HepG2 (cell line): ENCODE measurements around the gene SCYL1. TPM values are rescaled to one million over a fixed set of nuclear protein-coding genes. Genes with fewer than 3 reads are reported as not detected.

Source experiments
- ARHGAP35 ChIP-seq: sonication (generic); formaldehyde crosslinking; IDR thresholded peaks from 2 replicates; pipeline ENCODE4 v1.9.0; 2022; ENCODE audit warnings: mild to moderate bottlenecking, inconsistent platforms, moderate library complexity, missing genetic modification reagents, borderline replicate concordance
- FOXK1 ChIP-seq: sonication (generic); formaldehyde crosslinking; IDR thresholded peaks from 2 replicates; pipeline ENCODE4 v1.4.0; 2020; ENCODE audit warnings: low read depth, missing genetic modification reagents, borderline replicate concordance
- HNRNPL ChIP-seq: fragments of 200-400 bp; formaldehyde crosslinking; IDR thresholded peaks from 2 replicates; pipeline ENCODE4 v1.6.1; 2017; ENCODE audit warnings: mild to moderate bottlenecking, low read depth, low read length
- KDM5A ChIP-seq: fragments of 200-600 bp; sonication (generic); IDR thresholded peaks from 2 replicates; pipeline ENCODE4 v1.7.0; 2018; ENCODE audit warnings: antibody characterized with exemption, mild to moderate bottlenecking, low read length, borderline replicate concordance
- MAFF ChIP-seq: IDR thresholded peaks from 2 replicates; pipeline ENCODE4 v1.6.1; 2011; ENCODE audit warnings: low read depth, low read length, improper control_type of control experiment
- RXRB ChIP-seq: IDR thresholded peaks from 2 replicates; pipeline ENCODE4 v1.6.1; 2016; ENCODE audit warnings: borderline replicate concordance, missing genetic modification reagents, missing compliant biosample characterization
- SAP130 ChIP-seq: IDR thresholded peaks from 2 replicates; pipeline ENCODE4 v1.6.1; 2016; ENCODE audit warnings: low read depth
- SATB2 ChIP-seq: sonication (generic); formaldehyde crosslinking; IDR thresholded peaks from 2 replicates; pipeline ENCODE4 v1.5.0; 2020; ENCODE audit warnings: missing genetic modification reagents
- ZNF138 ChIP-seq: sonication (generic); formaldehyde crosslinking; IDR thresholded peaks from 2 replicates; pipeline ENCODE4 v1.5.0; 2020; ENCODE audit warnings: mild to moderate bottlenecking, low read depth, missing genetic modification reagents
- ZNF703 ChIP-seq: sonication (generic); formaldehyde crosslinking; IDR thresholded peaks from 2 replicates; pipeline ENCODE4 v1.5.1; 2020; ENCODE audit warnings: missing genetic modification reagents, mild to moderate bottlenecking, moderate library complexity, borderline replicate concordance
- ZNF713 ChIP-seq: sonication (generic); formaldehyde crosslinking; IDR thresholded peaks from 2 replicates; pipeline ENCODE4 v1.4.0; 2020; ENCODE audit warnings: mild to moderate bottlenecking, missing genetic modification reagents
- polyA plus RNA-seq, 8 experiments: library from polyadenylated mRNA; depleted of rRNA in 3 of 8; stranded (reverse) in 7 of 8; unstranded in 1 of 8; fragments of >200 nt; fragmentation: Illumina TruSeq in 4 of 8; extraction: Trizol in 4 of 8; gene quantifications; 2 replicates each; pipeline versions ENCODE4 v1.2.1 to v1.2.3, GENCODE V29; 2011 to 2016; ENCODE audit warnings: low read depth in 4 of 8, missing spikeins in 1 of 8, mixed read lengths in 1 of 8; ENCODE audit not compliant: insufficient read depth in 1 of 8
- total RNA-seq, 5 experiments: library from RNA; depleted of rRNA; stranded (reverse); fragments of >200 nt; fragmentation: Illumina TruSeq; extraction: Trizol; gene quantifications; 2 replicates each; pipeline ENCODE4 v1.2.3, GENCODE V29; 2016; ENCODE audit warnings: low read depth in 1 of 5
- TF ChIP-seq, protein P1 (sequence below): sonication (generic); formaldehyde crosslinking; conservative IDR thresholded peaks from 2 replicates; pipeline ENCODE4 v1.4.0; 2020; ENCODE audit warnings: missing genetic modification reagents
- TF ChIP-seq, protein P2 (sequence below): sonication (generic); formaldehyde crosslinking; IDR thresholded peaks from 2 replicates; pipeline ENCODE4 v1.8.0; 2022; ENCODE audit warnings: mild to moderate bottlenecking, missing genetic modification reagents, borderline replicate concordance
- TF ChIP-seq, protein P3 (sequence below): sonication (generic); formaldehyde crosslinking; IDR thresholded peaks from 2 replicates; pipeline ENCODE4 v1.4.0; 2020; ENCODE audit warnings: missing genetic modification reagents, borderline replicate concordance
- TF ChIP-seq, protein P4 (sequence below): sonication (generic); formaldehyde crosslinking; IDR thresholded peaks from 2 replicates; pipeline ENCODE4 v1.5.1; 2020; ENCODE audit warnings: mild to moderate bottlenecking, missing genetic modification reagents, moderate library complexity
- TF ChIP-seq, protein P5 (sequence below): IDR thresholded peaks from 2 replicates; pipeline ENCODE4 v1.6.1; 2016

The SCYL1 gene
- total and polyA plus RNA-seq, 2 of the 13 experiments (the other 11 are each of a cell fraction or from before 2014, with no cell fraction given): 65.9 to 103 TPM

DNA sequence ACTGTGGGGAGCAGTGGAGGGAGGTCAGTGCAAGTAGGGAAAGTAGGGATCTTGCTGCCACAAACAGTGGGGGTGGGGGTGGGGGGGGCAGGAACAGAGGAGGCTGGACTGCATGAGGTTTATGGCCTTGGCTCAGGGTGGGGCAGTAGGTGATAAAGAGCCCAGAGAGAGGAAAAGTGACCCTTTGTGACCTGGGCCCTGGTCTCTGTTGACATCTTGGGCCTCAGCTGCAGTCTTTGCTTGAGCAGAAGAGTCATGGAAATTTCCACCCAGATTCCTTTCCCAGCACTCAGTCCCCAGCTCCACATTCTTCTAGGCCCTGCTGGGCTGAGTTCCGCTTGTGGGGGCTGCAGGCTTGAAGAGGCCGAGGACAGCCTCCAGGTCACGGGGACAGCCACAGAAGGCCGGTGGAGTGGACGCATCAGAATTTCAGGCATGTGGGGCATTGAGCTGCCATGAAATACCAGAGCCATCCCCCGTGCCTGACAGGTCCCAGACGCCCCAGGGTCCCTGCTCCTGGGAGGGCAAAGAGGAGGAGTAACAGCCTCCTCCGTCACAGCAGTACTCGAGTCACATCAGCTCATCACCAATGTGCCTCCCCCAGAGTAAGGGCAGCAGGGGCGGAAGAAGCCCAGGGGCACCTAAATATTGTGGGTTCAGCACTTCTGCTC, 35.7 kb upstream of the SCYL1 start (continued):
- TF ChIP-seq KDM5A (no peak), MAFF (0 out of 2 replicates have a peak, but pooled peaks have one; percentile 11), SAP130 (CRISPR knock-in tag) (peak; percentile 9; the same call in 1 of the 2 replicates), HNRNPL (0 out of 2 replicates have a peak, but pooled peaks have one; percentile 62), FOXK1 (CRISPR knock-in tag) (0 out of 2 replicates have a peak, but pooled peaks have one; percentile 28), ZNF703 (no peak), ARHGAP35 (no peak), ZNF138 (0 out of 2 replicates have a peak, but pooled peaks have one; percentile 37), SATB2 (no peak), RXRB (peak; percentile 67; the same call in 1 of the 2 replicates), ZNF713 (CRISPR knock-in tag) (no peak)
- TF ChIP-seq, protein P1, sequence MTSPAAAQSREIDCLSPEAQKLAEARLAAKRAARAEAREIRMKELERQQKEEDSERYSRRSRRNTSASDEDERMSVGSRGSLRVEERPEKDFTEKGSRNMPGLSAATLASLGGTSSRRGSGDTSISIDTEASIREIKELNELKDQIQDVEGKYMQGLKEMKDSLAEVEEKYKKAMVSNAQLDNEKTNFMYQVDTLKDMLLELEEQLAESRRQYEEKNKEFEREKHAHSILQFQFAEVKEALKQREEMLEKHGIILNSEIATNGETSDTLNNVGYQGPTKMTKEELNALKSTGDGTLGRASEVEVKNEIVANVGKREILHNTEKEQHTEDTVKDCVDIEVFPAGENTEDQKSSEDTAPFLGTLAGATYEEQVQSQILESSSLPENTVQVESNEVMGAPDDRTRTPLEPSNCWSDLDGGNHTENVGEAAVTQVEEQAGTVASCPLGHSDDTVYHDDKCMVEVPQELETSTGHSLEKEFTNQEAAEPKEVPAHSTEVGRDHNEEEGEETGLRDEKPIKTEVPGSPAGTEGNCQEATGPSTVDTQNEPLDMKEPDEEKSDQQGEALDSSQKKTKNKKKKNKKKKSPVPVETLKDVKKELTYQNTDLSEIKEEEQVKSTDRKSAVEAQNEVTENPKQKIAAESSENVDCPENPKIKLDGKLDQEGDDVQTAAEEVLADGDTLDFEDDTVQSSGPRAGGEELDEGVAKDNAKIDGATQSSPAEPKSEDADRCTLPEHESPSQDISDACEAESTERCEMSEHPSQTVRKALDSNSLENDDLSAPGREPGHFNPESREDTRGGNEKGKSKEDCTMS: no peak
- TF ChIP-seq, protein P2, sequence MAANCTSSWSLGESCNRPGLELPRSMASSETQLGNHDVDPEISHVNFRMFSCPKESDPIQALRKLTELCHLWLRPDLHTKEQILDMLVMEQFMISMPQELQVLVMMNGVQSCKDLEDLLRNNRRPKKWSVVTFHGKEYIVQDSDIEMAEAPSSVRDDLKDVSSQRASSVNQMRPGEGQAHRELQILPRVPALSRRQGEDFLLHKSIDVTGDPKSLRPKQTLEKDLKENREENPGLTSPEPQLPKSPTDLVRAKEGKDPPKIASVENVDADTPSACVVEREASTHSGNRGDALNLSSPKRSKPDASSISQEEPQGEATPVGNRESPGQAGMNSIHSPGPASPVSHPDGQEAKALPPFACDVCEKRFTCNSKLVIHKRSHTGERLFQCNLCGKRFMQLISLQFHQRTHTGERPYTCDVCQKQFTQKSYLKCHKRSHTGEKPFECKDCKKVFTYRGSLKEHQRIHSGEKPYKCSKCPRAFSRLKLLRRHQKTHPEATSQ: 0 out of 2 replicates have a peak, but pooled peaks have one; percentile 40
- TF ChIP-seq, protein P3, sequence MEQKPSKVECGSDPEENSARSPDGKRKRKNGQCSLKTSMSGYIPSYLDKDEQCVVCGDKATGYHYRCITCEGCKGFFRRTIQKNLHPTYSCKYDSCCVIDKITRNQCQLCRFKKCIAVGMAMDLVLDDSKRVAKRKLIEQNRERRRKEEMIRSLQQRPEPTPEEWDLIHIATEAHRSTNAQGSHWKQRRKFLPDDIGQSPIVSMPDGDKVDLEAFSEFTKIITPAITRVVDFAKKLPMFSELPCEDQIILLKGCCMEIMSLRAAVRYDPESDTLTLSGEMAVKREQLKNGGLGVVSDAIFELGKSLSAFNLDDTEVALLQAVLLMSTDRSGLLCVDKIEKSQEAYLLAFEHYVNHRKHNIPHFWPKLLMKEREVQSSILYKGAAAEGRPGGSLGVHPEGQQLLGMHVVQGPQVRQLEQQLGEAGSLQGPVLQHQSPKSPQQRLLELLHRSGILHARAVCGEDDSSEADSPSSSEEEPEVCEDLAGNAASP (CRISPR knock-in tag): peak; percentile 79; the same call in 1 of the 2 replicates
- TF ChIP-seq, protein P4, sequence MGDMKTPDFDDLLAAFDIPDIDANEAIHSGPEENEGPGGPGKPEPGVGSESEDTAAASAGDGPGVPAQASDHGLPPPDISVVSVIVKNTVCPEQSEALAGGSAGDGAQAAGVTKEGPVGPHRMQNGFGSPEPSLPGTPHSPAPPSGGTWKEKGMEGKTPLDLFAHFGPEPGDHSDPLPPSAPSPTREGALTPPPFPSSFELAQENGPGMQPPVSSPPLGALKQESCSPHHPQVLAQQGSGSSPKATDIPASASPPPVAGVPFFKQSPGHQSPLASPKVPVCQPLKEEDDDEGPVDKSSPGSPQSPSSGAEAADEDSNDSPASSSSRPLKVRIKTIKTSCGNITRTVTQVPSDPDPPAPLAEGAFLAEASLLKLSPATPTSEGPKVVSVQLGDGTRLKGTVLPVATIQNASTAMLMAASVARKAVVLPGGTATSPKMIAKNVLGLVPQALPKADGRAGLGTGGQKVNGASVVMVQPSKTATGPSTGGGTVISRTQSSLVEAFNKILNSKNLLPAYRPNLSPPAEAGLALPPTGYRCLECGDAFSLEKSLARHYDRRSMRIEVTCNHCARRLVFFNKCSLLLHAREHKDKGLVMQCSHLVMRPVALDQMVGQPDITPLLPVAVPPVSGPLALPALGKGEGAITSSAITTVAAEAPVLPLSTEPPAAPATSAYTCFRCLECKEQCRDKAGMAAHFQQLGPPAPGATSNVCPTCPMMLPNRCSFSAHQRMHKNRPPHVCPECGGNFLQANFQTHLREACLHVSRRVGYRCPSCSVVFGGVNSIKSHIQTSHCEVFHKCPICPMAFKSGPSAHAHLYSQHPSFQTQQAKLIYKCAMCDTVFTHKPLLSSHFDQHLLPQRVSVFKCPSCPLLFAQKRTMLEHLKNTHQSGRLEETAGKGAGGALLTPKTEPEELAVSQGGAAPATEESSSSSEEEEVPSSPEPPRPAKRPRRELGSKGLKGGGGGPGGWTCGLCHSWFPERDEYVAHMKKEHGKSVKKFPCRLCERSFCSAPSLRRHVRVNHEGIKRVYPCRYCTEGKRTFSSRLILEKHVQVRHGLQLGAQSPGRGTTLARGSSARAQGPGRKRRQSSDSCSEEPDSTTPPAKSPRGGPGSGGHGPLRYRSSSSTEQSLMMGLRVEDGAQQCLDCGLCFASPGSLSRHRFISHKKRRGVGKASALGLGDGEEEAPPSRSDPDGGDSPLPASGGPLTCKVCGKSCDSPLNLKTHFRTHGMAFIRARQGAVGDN (CRISPR knock-in tag): peak; percentile 65
- TF ChIP-seq, protein P5, sequence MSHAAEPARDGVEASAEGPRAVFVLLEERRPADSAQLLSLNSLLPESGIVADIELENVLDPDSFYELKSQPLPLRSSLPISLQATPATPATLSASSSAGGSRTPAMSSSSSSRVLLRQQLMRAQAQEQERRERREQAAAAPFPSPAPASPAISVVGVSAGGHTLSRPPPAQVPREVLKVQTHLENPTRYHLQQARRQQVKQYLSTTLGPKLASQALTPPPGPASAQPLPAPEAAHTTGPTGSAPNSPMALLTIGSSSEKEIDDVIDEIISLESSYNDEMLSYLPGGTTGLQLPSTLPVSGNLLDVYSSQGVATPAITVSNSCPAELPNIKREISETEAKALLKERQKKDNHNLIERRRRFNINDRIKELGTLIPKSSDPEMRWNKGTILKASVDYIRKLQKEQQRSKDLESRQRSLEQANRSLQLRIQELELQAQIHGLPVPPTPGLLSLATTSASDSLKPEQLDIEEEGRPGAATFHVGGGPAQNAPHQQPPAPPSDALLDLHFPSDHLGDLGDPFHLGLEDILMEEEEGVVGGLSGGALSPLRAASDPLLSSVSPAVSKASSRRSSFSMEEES: 0 out of 2 replicates have a peak, but pooled peaks have one; percentile 69
